ENCODE measurements around the gene OR1J2.
A peak's percentile ranks its signal among the peaks of the same experiment; 100 is the strongest.

OR1J2 gene, protein sequence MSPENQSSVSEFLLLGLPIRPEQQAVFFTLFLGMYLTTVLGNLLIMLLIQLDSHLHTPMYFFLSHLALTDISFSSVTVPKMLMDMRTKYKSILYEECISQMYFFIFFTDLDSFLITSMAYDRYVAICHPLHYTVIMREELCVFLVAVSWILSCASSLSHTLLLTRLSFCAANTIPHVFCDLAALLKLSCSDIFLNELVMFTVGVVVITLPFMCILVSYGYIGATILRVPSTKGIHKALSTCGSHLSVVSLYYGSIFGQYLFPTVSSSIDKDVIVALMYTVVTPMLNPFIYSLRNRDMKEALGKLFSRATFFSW

DNA sequence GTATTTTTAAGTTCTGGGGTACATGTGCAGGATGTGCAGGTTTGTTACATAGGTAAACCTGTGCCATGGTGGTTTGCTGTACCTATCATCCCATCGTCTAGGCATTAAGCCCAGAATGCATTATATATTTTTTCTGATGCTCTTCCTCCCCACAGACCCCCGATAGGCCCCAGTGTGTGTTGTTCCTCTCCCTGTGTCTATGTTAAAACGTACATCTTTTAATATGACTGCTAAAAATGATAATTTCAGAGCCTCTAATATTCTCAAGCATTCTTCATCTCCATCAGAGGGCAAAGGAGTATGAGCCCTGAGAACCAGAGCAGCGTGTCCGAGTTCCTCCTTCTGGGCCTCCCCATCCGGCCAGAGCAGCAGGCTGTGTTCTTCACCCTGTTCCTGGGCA, at the start of gene OR1J2:
Gene OR1J2, plus strand, starts transcription at position 301 of the 400 bp plus-strand sequence. Its CDS starts 0 bp downstream, at position 301.
- H3K4me3 ChIP-seq (ENCODE audit: low read depth, low read length), result no peak within 1 kb of the TSS
- DNase-seq (ENCODE audit: low read depth), result no peak
- TF ChIP-seq, protein P1, sequence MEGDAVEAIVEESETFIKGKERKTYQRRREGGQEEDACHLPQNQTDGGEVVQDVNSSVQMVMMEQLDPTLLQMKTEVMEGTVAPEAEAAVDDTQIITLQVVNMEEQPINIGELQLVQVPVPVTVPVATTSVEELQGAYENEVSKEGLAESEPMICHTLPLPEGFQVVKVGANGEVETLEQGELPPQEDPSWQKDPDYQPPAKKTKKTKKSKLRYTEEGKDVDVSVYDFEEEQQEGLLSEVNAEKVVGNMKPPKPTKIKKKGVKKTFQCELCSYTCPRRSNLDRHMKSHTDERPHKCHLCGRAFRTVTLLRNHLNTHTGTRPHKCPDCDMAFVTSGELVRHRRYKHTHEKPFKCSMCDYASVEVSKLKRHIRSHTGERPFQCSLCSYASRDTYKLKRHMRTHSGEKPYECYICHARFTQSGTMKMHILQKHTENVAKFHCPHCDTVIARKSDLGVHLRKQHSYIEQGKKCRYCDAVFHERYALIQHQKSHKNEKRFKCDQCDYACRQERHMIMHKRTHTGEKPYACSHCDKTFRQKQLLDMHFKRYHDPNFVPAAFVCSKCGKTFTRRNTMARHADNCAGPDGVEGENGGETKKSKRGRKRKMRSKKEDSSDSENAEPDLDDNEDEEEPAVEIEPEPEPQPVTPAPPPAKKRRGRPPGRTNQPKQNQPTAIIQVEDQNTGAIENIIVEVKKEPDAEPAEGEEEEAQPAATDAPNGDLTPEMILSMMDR (IDR thresholded peaks at IDR 0.05; ENCODE audit: control insufficient read depth, extremely low read depth, insufficient read depth), result no peak

DNA sequence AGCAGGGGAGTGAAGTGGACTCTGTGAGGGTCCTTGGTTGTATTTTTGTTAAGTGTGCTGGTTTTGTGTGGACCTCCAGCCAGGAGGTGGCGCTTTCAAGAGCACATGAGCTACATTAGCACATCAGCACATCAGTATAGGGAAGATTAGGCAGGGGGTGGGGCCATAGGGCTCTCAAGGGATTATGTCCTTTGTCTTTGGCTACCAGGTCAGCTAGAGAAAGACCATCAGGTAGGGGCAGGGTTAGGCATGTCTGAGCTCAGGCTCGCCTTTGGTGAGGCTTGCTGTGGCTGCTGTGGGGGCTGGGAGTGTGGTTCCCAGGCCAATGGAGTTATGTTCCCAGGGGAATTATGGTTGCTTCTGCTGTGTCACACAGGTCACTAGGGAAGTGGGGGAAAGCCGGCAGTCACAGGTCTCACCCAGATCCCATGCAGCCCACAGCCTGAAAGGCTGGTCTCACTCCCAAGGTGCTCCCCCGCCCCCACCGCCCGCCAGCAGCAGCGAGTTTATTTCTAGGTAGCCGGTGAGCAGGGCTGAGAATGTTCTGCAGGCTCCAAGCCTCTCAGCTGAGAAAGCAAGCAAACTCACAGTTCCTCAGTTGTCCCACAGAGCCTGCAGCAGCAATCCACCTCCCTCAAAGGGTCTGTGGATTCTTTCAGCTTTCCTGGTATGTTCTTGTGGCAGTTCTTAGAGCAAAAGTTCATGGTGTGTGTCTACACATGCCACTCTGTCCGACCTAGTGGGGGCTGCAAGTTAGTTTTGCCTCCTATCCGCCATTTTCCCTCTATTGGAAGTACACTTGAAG, 46.6 kb upstream of the OR1J2 start:
- DNase-seq (ENCODE audit: low read depth), result no peak
- H3K4me3 ChIP-seq (ENCODE audit: low read depth, low read length), result peak overlapping the region; percentile 46
- TF ChIP-seq, protein P1 (IDR thresholded peaks at IDR 0.05; ENCODE audit: control insufficient read depth, extremely low read depth, insufficient read depth), result peak; percentile 63

DNA sequence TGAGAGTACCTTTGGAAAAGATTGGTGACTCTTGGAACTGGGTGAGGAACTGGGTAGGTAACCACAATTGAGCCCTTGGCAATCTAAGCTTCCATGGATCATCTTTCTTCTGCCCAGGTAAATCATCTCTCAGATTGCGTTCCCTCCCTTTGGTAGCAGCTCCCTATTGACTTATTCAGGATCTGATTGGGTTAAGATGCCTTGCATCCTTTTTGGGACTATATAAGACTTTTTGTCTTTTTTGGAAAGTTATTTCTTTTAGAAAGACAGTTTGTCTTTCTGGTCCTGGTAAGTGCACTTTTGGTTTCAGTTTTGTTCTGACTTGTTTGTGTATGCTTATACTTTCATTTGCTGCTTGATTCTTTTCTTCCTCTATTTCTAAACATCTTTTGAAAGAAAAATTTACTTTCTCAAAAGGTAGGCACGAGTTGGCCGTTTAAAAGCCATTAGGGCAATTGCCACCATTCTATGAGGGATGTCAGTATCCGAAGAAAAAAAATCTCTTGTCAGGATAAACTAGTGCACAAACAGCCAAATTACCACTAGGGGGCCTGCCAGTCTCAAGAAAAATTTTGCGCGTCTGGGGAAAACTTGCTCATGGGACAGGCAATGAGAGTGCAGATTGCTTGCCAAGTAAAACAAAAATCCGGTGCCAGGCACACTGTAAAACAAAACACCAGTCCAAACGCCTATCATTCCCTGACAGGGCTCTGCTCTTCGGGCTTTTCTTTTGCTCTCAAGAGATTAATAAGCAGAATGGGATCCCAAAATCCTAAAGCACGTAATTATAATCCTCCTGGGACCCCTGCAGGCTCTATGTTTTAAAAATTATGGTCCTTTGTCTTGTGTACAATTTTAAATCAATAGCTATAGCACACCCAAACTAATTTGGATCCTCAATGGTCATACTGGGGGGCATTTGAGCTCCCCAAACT, 45.7 kb upstream of the OR1J2 start:
- peak overlapping the region; percentile 46 for H3K4me3 ChIP-seq (ENCODE audit: low read depth, low read length)
- DNase-seq (ENCODE audit: low read depth), result peak; percentile 95
- TF ChIP-seq, protein P1 (IDR thresholded peaks at IDR 0.05; ENCODE audit: control insufficient read depth, extremely low read depth, insufficient read depth), result peak; percentile 67

DNA sequence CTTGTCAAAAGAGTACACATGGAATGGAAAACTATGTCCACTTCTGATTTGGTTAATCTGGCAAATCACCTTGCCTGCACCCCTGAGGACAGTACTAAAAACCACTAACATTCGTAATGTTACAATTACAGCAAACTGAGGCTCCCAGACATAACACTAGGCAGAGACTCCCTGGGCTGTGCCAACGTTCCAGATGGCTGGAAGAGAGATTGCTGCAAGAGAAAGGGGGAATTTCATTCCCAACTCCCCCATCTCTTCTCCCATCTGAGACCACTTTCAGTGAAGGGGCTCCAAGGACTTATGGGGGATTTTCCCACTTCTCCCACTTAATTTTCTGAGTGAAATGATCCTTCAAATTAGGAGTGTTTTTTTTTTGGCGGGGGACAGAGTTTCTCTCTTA, 44.1 kb upstream of the OR1J2 start:
- no peak for DNase-seq (ENCODE audit: low read depth)
- H3K4me3 ChIP-seq (ENCODE audit: low read depth, low read length), result no peak overlapping the region
- TF ChIP-seq, protein P1 (IDR thresholded peaks at IDR 0.05; ENCODE audit: control insufficient read depth, extremely low read depth, insufficient read depth), result no peak

DNA sequence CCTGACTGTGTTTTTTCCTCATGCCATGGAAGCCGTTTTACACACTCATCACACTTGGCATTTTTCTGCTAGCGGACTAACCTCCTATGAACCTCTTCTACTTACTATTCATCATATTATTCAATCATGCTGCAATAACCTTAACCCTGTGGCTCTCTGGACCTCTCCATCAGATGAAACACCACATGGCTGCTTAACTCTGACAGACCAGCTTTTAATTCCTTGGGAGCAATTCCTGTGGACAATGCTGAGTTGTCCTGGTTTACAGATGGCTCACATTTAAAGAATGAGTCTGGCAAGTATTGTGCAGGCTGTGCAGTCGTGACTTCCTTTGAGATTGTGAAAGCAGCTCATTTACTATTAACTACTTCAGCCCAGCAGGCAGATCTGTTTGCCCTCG, 41.9 kb upstream of the OR1J2 start:
- TF ChIP-seq, protein P1 (IDR thresholded peaks at IDR 0.05; ENCODE audit: control insufficient read depth, extremely low read depth, insufficient read depth), result no peak
- H3K4me3 ChIP-seq (ENCODE audit: low read depth, low read length), result no peak overlapping the region
- DNase-seq (ENCODE audit: low read depth), result no peak

DNA sequence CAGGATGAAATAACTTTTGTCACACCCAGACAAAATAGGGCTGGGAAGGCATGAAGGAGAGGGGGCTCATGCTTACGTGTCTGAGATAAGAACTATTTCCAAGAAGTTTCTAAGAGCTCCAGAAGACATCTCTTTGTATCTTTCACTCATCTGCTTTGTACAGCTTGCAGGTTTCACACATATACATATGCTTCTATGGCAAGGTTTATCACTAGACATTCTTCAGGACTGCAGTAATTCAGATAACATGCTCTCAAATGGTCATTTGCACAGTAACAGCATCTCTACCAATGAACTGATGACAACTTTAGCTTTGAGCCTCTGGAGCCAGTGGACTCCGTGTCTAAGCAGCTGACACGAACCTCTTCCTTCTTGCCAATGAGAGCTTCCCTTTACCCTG, 36.0 kb upstream of the OR1J2 start:
- no peak for DNase-seq (ENCODE audit: low read depth)
- H3K4me3 ChIP-seq (ENCODE audit: low read depth, low read length), result no peak overlapping the region
- TF ChIP-seq, protein P1 (IDR thresholded peaks at IDR 0.05; ENCODE audit: control insufficient read depth, extremely low read depth, insufficient read depth), result no peak

All from LNCaP clone FGC (cell line).